ENCODE measurements around the gene BCORL1. TPM values are rescaled to one million over a fixed set of nuclear protein-coding genes. Genes with fewer than 3 reads are reported as not detected.

The BCORL1 gene
- total RNA-seq, 2 donors from 2014 or later, result 8.5 to 22.3 TPM

DNA sequence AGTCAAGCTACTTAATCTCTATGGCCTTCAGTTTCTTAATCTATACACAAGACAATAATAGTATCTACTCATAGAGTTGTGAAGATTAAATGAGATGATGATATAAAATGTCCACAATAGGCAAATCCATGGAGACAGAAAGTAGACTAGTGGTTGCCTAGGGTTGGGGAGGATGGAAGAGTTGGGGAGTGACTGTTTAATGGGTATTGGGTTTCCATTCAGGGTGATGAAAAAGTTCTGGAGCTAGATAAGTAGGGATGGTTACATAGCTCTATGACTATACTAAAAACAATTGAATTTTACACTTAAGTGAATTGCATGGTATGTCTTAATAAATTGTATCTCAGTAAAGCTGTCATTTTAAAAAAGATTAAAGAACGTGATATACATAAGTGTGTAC is 35.7 kb downstream of the BCORL1 start:
- TF ChIP-seq, protein P1, sequence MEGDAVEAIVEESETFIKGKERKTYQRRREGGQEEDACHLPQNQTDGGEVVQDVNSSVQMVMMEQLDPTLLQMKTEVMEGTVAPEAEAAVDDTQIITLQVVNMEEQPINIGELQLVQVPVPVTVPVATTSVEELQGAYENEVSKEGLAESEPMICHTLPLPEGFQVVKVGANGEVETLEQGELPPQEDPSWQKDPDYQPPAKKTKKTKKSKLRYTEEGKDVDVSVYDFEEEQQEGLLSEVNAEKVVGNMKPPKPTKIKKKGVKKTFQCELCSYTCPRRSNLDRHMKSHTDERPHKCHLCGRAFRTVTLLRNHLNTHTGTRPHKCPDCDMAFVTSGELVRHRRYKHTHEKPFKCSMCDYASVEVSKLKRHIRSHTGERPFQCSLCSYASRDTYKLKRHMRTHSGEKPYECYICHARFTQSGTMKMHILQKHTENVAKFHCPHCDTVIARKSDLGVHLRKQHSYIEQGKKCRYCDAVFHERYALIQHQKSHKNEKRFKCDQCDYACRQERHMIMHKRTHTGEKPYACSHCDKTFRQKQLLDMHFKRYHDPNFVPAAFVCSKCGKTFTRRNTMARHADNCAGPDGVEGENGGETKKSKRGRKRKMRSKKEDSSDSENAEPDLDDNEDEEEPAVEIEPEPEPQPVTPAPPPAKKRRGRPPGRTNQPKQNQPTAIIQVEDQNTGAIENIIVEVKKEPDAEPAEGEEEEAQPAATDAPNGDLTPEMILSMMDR (IDR thresholded peaks at IDR 0.05), result no peak
- ATAC-seq (ENCODE audit: insufficient number of reproducible peaks, low FRiP score, low read depth) (no peak), DNase-seq (ENCODE audit: low spot score) (no peak)
- no peaks in the 10 kb centered on the region for H3K9me3 ChIP-seq
- H3K4me3 ChIP-seq, result no peak overlapping the region
- H3K27ac ChIP-seq, result no peak overlapping the region
- peaks cover 10% of the 10 kb centered on the region for H3K36me3 ChIP-seq
- no peaks in the 10 kb centered on the region for H3K27me3 ChIP-seq (replicated peaks; ENCODE audit: insufficient read depth)
- peaks cover 0 to 4% of the 10 kb centered on the region in 2 donors for H3K4me1 ChIP-seq (ENCODE audit: control insufficient read depth in 1 of 2, low read depth in 2 of 2)

DNA sequence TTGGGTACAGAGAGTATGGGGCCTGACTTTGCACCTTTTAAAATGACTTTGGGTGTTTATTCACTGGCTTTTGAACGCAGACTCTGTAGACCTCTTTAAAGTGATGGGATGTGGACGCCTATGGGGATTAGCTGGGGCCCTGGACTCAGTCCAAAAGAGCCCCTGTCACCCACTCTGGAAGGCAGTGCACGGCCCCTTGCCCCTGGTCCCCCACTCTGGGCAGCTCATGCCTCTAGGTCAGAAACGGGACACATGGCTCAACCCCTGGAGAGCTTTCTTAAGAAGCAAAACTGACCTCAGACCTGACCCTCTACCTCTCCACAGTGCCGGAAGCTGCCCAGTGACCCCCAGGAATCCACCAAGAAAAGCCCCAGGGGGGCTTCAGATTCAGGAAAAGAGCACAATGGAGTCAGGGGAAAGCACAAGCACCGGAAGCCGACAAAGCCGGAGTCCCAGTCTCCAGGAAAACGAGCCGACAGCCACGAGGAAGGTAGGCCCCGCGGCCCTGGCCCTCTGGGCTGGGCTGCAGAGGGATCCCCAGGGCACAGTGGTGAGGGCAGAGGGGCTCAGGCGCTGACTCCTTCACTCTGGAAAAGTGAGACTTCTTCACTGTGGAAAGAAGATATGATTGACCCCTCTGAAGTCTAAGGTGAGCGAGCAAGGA is 38.4 kb downstream of the BCORL1 start:
- Histone ChIP-seq H3K4me1 (ENCODE audit: control insufficient read depth in 1 of 2, low read depth in 2 of 2) (peaks cover 0 to 4% of the 10 kb centered on the region in 2 donors), H3K9me3 (no peaks in the 10 kb centered on the region), H3K27me3 (replicated peaks; ENCODE audit: insufficient read depth) (no peaks in the 10 kb centered on the region), H3K4me3 (no peak overlapping the region), H3K27ac (no peak overlapping the region), H3K36me3 (peaks cover 22% of the 10 kb centered on the region)
- ATAC-seq (ENCODE audit: insufficient number of reproducible peaks, low FRiP score, low read depth) (no peak), DNase-seq (ENCODE audit: low spot score) (no peak)
- TF ChIP-seq, protein P1 (IDR thresholded peaks at IDR 0.05), result no peak

DNA sequence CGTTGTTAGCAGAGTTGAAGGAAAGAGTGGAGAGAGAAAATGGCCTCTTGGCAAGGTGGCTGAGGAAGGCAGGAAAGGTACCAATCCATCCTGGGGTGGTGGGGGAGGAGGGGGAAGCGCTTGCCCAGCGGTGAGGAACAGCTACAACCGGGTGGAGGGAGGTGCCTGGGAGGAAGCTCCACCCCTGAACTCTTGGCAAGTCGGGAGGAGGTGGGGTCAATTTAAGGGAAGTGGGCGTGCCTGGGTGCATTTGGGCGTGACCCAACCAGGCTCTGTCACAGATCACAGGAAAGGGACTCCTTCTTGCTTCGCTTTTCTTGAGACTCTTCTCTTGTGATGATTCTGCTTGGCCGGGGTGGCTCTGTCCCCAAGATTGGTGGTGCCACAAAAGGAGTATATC is 41.7 kb downstream of the BCORL1 start:
- DNase-seq (ENCODE audit: low spot score) (peak; percentile 23), ATAC-seq (ENCODE audit: insufficient number of reproducible peaks, low FRiP score, low read depth) (peak; percentile 43)
- no peaks in the 10 kb centered on the region for H3K27me3 ChIP-seq (replicated peaks; ENCODE audit: insufficient read depth)
- H3K36me3 ChIP-seq, result peaks cover 29% of the 10 kb centered on the region
- H3K9me3 ChIP-seq, result no peaks in the 10 kb centered on the region
- peaks cover 0 to under 1% of the 10 kb centered on the region in 2 donors for H3K4me1 ChIP-seq (ENCODE audit: control insufficient read depth in 1 of 2, low read depth in 2 of 2)
- no peak overlapping the region for H3K27ac ChIP-seq
- H3K4me3 ChIP-seq, result no peak overlapping the region
- TF ChIP-seq, protein P1 (IDR thresholded peaks at IDR 0.05), result no peak

DNA sequence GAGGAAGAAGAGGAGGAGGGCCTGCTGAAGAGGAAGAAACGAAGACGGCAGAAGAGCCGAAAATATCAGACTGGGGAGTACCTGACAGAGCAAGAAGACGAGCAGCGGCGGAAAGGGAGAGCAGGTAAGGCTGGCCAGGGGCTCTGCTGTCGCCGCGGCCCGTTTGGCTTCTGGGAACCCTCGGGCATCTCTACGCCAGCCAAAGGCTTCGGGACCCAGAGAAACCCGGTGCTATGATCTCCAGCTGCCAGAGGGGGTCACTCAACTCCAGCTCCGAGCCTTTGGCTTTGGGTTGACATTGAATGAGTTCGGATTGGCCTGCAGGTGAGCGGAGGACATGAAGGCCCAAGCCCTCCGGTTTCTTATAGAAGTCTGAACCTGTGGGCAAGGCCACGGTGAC is 42.8 kb downstream of the BCORL1 start:
- H3K9me3 ChIP-seq, result no peaks in the 10 kb centered on the region
- ATAC-seq (ENCODE audit: insufficient number of reproducible peaks, low FRiP score, low read depth) (no peak), DNase-seq (ENCODE audit: low spot score) (no peak)
- H3K36me3 ChIP-seq, result peaks cover 29% of the 10 kb centered on the region
- TF ChIP-seq, protein P1 (IDR thresholded peaks at IDR 0.05), result no peak
- H3K27me3 ChIP-seq (replicated peaks; ENCODE audit: insufficient read depth), result no peaks in the 10 kb centered on the region
- H3K4me1 ChIP-seq (ENCODE audit: control insufficient read depth in 1 of 2, low read depth in 2 of 2), result no peaks in the 10 kb centered on the region
- no peak overlapping the region for H3K4me3 ChIP-seq
- no peak overlapping the region for H3K27ac ChIP-seq

DNA sequence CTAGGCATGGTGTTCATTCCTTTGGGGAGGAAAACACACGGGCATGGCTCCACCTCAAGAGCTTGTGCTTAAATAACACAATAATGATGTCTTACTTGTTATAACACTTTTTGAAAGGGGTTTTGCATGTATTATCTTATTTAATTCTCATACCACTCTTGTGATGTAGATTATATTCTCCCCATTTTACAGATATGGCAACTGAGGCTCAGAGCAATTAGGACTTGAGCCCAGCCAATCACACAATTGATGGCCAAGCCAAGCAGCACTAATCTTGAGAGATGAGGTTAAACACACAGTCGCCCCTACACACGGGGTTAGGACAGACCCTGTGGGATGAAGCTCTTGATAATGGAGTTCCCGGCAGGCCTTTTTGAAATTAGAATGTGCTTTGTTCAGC is 45.1 kb downstream of the BCORL1 start:
- Histone ChIP-seq H3K36me3 (peaks cover 24% of the 10 kb centered on the region), H3K4me1 (ENCODE audit: control insufficient read depth in 1 of 2, low read depth in 2 of 2) (no peaks in the 10 kb centered on the region), H3K27me3 (replicated peaks; ENCODE audit: insufficient read depth) (no peaks in the 10 kb centered on the region), H3K4me3 (no peak overlapping the region), H3K9me3 (no peaks in the 10 kb centered on the region), H3K27ac (no peak overlapping the region)
- no peak for ATAC-seq (ENCODE audit: insufficient number of reproducible peaks, low FRiP score, low read depth)
- no peak for DNase-seq (ENCODE audit: low spot score)
- TF ChIP-seq, protein P1 (IDR thresholded peaks at IDR 0.05), result no peak
